Type B pancreatic cell (in vitro differentiated cells): ENCODE results near the gene CDK2AP2. TPM values are rescaled to one million over a fixed set of nuclear protein-coding genes. Genes with fewer than 3 reads are reported as not detected.

Source experiments
- DNase-seq: peaks from one replicate; pipeline ENCODE4 v3.0.0; 2021; ENCODE audit warnings: mixed read lengths; ENCODE audit not compliant: unreplicated experiment; ENCODE audit errors: extremely low spot score
- H3K27ac Mint-ChIP-seq: 2 replicates; pipeline ENCODE4 v1.8.0; 2021; ENCODE audit warnings: mild to moderate bottlenecking, mixed read lengths
- H3K27me3 Mint-ChIP-seq: 2 replicates; pipeline ENCODE4 v1.8.0; 2021; ENCODE audit warnings: mixed read lengths
- H3K36me3 Mint-ChIP-seq: 2 replicates; pipeline ENCODE4 v1.8.0; 2021; ENCODE audit warnings: mixed read lengths
- H3K4me1 Mint-ChIP-seq: one replicate; pipeline ENCODE4 v1.8.0; 2021; ENCODE audit warnings: mixed read lengths; ENCODE audit not compliant: unreplicated experiment
- H3K4me3 Mint-ChIP-seq: 2 replicates; pipeline ENCODE4 v1.8.0; 2021; ENCODE audit warnings: mild to moderate bottlenecking, mixed read lengths
- H3K9me3 Mint-ChIP-seq: 2 replicates; pipeline ENCODE4 v1.8.0; 2021; ENCODE audit warnings: mixed read lengths
- CTCF ChIP-seq: fragments of 200-600 bp; sonication (generic); conservative IDR thresholded peaks from 2 replicates; pipeline ENCODE4 v1.5.0; 2021; ENCODE audit warnings: antibody characterized with exemption, mild to moderate bottlenecking
- total RNA-seq: library from RNA; stranded (reverse); gene quantifications from 2 replicates; pipeline ENCODE4 v1.2.1, GENCODE V29; 2021; ENCODE audit warnings: low replicate concordance

CDK2AP2 gene
- total RNA-seq, 1 donor from 2014 or later = 34.9 TPM

DNA sequence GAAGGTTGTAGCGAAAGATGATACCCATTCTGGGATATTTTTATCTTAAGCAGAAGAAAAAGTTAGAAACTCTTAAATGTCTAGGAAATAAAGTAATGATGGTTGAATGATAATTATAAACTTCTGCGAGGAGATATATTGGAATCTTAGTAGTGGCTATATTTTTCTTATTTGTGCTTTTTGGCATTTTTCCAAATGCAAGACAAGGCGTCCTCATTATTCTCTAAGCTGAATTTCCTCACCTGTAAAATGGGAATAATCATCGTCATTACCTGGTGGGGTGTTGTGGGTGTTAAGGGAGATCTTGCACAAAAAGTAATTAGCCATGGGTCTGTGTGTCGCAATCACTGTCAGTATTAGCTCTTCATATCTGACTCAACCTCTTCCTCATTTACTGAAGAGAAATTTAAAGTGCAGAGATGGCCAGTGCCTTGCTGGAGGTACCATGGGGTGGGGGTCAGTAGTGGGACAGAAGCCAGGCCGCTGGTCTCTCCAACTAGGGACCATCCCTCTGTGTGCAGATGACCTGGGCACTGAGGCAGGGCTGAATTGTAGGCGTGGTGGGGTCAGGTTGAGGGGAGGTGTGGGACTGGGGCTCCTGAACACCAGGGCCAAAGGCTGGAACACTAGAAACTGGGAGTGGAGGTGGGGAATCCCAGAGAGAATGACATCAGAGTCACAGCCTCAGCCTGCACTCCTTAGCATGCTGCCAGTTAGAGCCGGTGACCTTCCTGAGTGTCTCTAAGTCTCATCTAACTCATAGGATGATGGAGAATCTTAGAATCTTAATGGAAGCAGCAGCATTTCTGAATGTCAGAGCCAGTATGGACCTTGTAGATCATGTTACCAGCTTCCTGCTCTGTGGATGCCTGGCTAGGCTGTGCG is 6.9 kb downstream of the CDK2AP2 start:
- Mint-ChIP-seq H3K27ac (peak overlapping the region; percentile 14), H3K27me3 (peaks cover 5% of the 10 kb centered on the region), H3K4me1 (peaks cover 10% of the 10 kb centered on the region), H3K9me3 (no peaks in the 10 kb centered on the region), H3K4me3 (no peak overlapping the region), H3K36me3 (peaks cover 8% of the 10 kb centered on the region)
- no peak for DNase-seq
- TF ChIP-seq CTCF = no peak

- Mint-ChIP-seq H3K36me3 (peaks cover 8% of the 10 kb centered on the region), H3K4me1 (peaks cover 6% of the 10 kb centered on the region), H3K27ac (peak overlapping the region; percentile 14), H3K9me3 (no peaks in the 10 kb centered on the region), H3K4me3 (no peak overlapping the region), H3K27me3 (peaks cover 5% of the 10 kb centered on the region)
- no peak for TF ChIP-seq CTCF
- DNase-seq = no peak
Observed at GRCh38 chr11:67500484-67500821, 7.5 kb downstream of the CDK2AP2 start.

DNA sequence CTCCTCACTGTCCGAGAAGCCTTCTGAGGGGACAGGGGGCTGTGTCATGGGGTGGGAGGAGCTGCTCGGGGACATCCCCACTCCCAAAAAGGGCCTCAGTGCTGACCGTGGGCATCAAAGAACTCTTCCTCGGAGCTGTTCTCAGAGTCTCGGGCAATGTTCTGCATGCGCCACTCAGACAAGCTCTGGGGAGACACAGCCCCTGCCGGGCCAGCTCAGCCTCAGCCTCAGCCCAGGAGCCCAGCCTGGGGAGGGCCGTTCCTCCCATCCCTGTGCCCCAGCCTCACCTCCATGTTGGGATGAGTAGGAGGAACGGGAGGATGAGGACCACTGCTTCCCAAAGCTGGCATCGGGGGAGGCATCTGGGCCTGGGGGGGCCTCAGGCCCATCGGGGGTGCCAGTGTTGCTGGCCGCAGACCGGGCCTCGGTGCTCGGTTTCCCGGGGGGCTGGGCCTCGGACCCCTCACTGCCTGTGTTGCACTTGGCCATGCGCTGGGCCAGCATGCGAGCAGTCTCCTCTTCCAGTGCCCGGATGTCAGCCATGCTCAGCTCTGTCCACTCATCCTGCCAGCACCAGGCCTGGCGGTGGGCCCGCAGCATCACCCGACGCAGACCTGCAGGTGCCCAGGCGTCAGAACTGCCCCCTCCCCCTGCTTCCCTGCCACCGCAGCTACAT is 8.0 kb downstream of the CDK2AP2 start:
- Mint-ChIP-seq H3K4me3 (no peak overlapping the region), H3K27ac (no peak overlapping the region), H3K9me3 (no peaks in the 10 kb centered on the region), H3K36me3 (peaks cover 8% of the 10 kb centered on the region), H3K27me3 (peaks cover 5% of the 10 kb centered on the region), H3K4me1 (peaks cover 5% of the 10 kb centered on the region)
- no peak for DNase-seq
- TF ChIP-seq CTCF = no peak

GRCh38 chr11:67498544-67498972 is 9.4 kb downstream of the CDK2AP2 start:
- no peak for DNase-seq
- Mint-ChIP-seq H3K4me3 (no peak overlapping the region), H3K9me3 (no peaks in the 10 kb centered on the region), H3K4me1 (peaks cover 5% of the 10 kb centered on the region), H3K27ac (no peak overlapping the region), H3K36me3 (peaks cover 8% of the 10 kb centered on the region), H3K27me3 (peaks cover 5% of the 10 kb centered on the region)
- TF ChIP-seq CTCF = no peak

GRCh38 chr11:67497656-67498291 is 10.2 kb downstream of the CDK2AP2 start:
- no peak for TF ChIP-seq CTCF
- Mint-ChIP-seq H3K9me3 (no peaks in the 10 kb centered on the region), H3K4me3 (no peak overlapping the region), H3K27me3 (peaks cover 1% of the 10 kb centered on the region), H3K4me1 (peaks cover 1% of the 10 kb centered on the region), H3K36me3 (peaks cover 8% of the 10 kb centered on the region), H3K27ac (no peak overlapping the region)
- DNase-seq = no peak
